Gastroesophageal sphincter (tissue), 4 donors: Measurements from ENCODE around the gene MACROD2. TPM values are rescaled to one million over a fixed set of nuclear protein-coding genes. Genes with fewer than 3 reads are reported as not detected.

Experiments used
- ATAC-seq: fragments of 150-250 bp; one replicate; pipeline ENCODE4 v1.9.1; 2016; ENCODE audit warnings: mild to moderate bottlenecking, moderate library complexity
- H3K27ac ChIP-seq, 4 donors: fragments of 200-600 bp; sonication (generic) in 3 of 4; 1 replicate in 3 of 4; 2 replicates in 1 of 4; pipeline ENCODE4 v1.5.1; 2016 to 2019
- H3K27me3 ChIP-seq: fragments of 200-600 bp; sonication (generic); one replicate; pipeline ENCODE4 v1.5.1; 2019
- H3K36me3 ChIP-seq, 2 donors: fragments of 200-600 bp; sonication (generic); one replicate each; pipeline ENCODE4 v1.5.1; 2019; ENCODE audit warnings: control low read depth in 1 of 2
- H3K4me1 ChIP-seq, 3 donors: fragments of 200-600 bp; sonication (generic); 1 replicate in 2 of 3; 2 replicates in 1 of 3; pipeline ENCODE4 v1.5.1; 2016 to 2019; ENCODE audit warnings: control low read depth in 2 of 3
- H3K4me3 ChIP-seq, 2 donors: fragments of 200-600 bp; sonication (generic); one replicate each; pipeline ENCODE4 v1.5.1; 2019; ENCODE audit warnings: mild to moderate bottlenecking in 1 of 2, moderate library complexity in 1 of 2
- H3K9me3 ChIP-seq, 3 donors: fragments of 200-600 bp; sonication (generic); one replicate each; pipeline ENCODE4 v1.5.1; 2017 to 2019; ENCODE audit warnings: control low read depth in 2 of 3
- EP300 ChIP-seq: sonication (generic); formaldehyde crosslinking; IDR thresholded peaks from one replicate; pipeline ENCODE4 v1.6.1; 2017; ENCODE audit warnings: antibody characterized with exemption, mild to moderate bottlenecking
- POLR2A ChIP-seq, 2 donors: fragments of 450-650 bp; IDR thresholded peaks; one replicate each; pipeline ENCODE4 v1.6.1; 2017; ENCODE audit warnings: antibody characterized with exemption in 2 of 2, mild to moderate bottlenecking in 2 of 2, moderate library complexity in 1 of 2
- POLR2AphosphoS5 ChIP-seq: sonication (generic); formaldehyde crosslinking; IDR thresholded peaks from one replicate; pipeline ENCODE4 v1.6.1; 2017; ENCODE audit warnings: antibody characterized with exemption
- WGBS, 2 donors: methylation state at CpG; one replicate each; pipeline ENCODE4 v1.1.5; 2018; ENCODE audit warnings: low coverage in 1 of 2; 5-methylcytosine and 5-hydroxymethylcytosine counted together
- total RNA-seq, 4 donors: library from RNA; depleted of rRNA; stranded (reverse); fragments of >200 nt; gene quantifications; one replicate each; pipeline ENCODE4 v1.1.0, GENCODE V29; 2016
- TF ChIP-seq, protein P1 (sequence below), 4 experiments: fragments of 200-600 bp in 2 of 4; fragments of 450-650 bp in 2 of 4; sonication (generic) in 1 of 4; IDR thresholded peaks; one replicate each; pipeline ENCODE4 v1.5.1; 2017 to 2019; ENCODE audit warnings: antibody characterized with exemption in 4 of 4, mild to moderate bottlenecking in 2 of 4, moderate library complexity in 2 of 4

MACROD2 gene
- total RNA-seq, 4 donors from 2014 or later = 4.0 to 12.1 (median 7.4) TPM

DNA sequence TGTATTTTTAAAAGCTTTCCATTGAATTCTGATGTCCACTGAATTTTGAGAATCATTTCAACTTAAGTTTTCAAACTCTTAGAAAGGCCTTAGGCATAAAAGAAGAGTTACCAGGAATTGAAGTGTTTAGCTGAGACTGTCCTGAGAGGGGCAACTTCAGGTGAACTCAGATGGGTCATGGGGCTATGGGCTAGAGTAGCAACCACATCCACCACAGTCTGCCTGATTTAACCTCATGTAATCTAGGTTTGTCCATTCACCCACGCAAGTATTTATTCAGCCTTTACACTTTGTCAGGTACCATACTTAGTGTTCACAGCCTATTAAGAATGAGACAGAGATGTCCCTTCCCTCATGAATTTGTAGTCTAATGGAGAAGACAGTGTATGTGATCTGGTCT lies 2076.9 kb downstream of the MACROD2 start:
- no peak for ATAC-seq
- Histone ChIP-seq H3K27me3 (no peaks in the 10 kb centered on the region), H3K36me3 (no peaks in the 10 kb centered on the region), H3K4me1 (no peaks in the 10 kb centered on the region), H3K4me3 (no peak overlapping the region), H3K27ac (no peak overlapping the region), H3K9me3 (peaks cover 0 to 3% (median 0%) of the 10 kb centered on the region in 3 donors)
- TF ChIP-seq POLR2AphosphoS5 (no peak), POLR2A (IDR thresholded peaks at IDR 0.05) (no peak), EP300 (no peak)
- TF ChIP-seq, protein P1, sequence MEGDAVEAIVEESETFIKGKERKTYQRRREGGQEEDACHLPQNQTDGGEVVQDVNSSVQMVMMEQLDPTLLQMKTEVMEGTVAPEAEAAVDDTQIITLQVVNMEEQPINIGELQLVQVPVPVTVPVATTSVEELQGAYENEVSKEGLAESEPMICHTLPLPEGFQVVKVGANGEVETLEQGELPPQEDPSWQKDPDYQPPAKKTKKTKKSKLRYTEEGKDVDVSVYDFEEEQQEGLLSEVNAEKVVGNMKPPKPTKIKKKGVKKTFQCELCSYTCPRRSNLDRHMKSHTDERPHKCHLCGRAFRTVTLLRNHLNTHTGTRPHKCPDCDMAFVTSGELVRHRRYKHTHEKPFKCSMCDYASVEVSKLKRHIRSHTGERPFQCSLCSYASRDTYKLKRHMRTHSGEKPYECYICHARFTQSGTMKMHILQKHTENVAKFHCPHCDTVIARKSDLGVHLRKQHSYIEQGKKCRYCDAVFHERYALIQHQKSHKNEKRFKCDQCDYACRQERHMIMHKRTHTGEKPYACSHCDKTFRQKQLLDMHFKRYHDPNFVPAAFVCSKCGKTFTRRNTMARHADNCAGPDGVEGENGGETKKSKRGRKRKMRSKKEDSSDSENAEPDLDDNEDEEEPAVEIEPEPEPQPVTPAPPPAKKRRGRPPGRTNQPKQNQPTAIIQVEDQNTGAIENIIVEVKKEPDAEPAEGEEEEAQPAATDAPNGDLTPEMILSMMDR (IDR thresholded peaks at IDR 0.05) = no peak
- WGBS, 2 donors = 92% methylated on average over 1 of the region's 1 CpG; no CpG with 5 or more reads in 1 of the 2 donors

DNA sequence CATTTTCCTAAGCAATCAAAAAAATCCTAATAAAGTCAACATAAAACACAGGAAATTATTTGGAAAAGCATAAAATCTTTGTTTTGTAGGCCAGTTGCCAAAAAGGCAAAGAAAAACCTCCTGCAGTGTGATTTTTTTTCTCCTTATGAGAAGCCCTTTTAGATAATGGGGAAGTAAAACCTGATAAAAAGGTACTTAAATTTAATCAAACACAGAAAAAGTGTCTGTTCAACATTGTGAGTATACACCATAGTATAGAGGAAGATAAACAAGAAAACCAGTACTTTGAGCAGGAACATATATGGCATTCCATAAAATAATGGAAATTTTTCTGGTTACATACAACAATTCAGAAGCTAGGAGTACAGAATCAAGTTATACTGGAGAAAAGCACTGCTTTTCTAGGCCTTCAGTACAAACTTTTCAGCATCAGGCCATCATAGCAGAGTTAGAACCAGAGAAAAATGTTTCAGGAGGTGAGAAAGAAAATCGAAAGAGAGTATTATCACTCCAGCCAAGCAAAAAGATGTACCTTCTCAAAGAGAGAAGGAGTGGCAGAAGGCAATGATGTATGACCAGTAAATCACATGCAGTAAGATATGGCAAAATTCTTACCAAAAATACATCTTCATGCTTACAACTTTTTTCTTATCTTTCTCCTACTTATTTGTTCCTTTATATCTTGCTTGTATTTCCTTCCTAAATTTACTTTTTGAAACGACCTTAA lies 2083.0 kb downstream of the MACROD2 start:
- no peaks in the 10 kb centered on the region for H3K4me1 ChIP-seq
- no peaks in the 10 kb centered on the region for H3K36me3 ChIP-seq
- ATAC-seq = no peak
- no peaks in the 10 kb centered on the region for H3K9me3 ChIP-seq
- no peak overlapping the region for H3K27ac ChIP-seq
- no peak overlapping the region for H3K4me3 ChIP-seq
- WGBS, 2 donors = 71 to 76% methylated on average over 2 of the region's 2 CpGs
- no peak for TF ChIP-seq POLR2A (IDR thresholded peaks at IDR 0.05)
- TF ChIP-seq, protein P1 (IDR thresholded peaks at IDR 0.05) = no peak
- no peak for TF ChIP-seq EP300
- no peak for TF ChIP-seq POLR2AphosphoS5
- no peaks in the 10 kb centered on the region for H3K27me3 ChIP-seq

DNA sequence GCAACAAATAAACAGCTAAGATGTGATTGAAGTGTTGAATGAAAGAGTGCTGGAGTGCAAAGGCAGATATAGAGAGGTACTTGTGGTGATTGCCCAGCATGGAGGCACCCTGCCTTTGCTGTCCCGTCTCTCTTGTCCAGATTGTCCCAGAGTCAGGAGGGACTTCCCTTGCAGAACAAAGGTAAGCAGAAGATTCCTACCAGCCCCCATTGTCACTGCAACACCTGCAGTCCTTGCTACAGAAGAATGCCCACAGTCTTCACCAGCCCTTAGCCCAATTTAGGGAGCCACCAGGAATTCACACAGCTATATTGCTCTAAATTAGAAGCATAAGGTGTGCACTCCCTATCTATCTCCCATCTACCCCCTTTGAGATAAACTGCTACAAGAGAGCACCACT lies 2086.1 kb downstream of the MACROD2 start:
- Histone ChIP-seq H3K9me3 (peaks cover 0 to 9% (median 0%) of the 10 kb centered on the region in 3 donors), H3K4me1 (no peaks in the 10 kb centered on the region), H3K36me3 (no peaks in the 10 kb centered on the region), H3K27ac (no peak overlapping the region), H3K4me3 (no peak overlapping the region), H3K27me3 (no peaks in the 10 kb centered on the region)
- ATAC-seq = no peak
- TF ChIP-seq POLR2AphosphoS5 (no peak), POLR2A (IDR thresholded peaks at IDR 0.05) (no peak), EP300 (no peak)
- TF ChIP-seq, protein P1 (IDR thresholded peaks at IDR 0.05) = no peak
- WGBS, 2 donors = 100% methylated on average over 1 of the region's 1 CpG; no CpG with 5 or more reads in 1 of the 2 donors

DNA sequence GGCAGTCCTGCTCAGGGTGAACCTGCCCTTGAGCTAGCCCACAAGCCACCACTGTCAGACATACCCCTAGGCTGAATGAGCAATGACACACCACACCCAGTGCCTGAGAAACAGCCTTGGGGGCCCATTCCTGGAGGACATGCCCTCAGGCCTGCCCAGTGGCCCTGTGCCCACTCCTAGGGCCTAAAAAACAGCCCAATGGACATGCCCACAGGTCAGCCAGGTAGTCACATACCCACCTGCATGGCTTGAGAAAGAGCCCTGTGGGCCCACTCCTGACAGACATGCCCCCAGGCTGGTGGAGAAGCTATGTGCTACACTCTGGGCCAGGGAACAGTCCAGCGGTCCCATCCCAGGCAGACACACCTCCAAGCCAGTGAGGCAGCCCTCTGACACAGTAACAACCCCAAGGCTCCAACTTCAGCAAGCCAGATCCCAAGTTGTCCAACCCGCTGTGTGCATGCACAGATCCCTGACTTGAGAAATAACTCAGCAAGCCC lies 2086.8 kb downstream of the MACROD2 start:
- whole genome bisulfite sequencing, 2 donors = 100% methylated on average over 1 of the region's 2 CpGs; no CpG with 5 or more reads in 1 of the 2 donors
- Histone ChIP-seq H3K27ac (no peak overlapping the region), H3K4me1 (no peaks in the 10 kb centered on the region), H3K36me3 (no peaks in the 10 kb centered on the region), H3K4me3 (no peak overlapping the region), H3K9me3 (peaks cover 0 to 11% (median 0%) of the 10 kb centered on the region in 3 donors), H3K27me3 (no peaks in the 10 kb centered on the region)
- ATAC-seq = no peak
- TF ChIP-seq EP300 (no peak), POLR2A (IDR thresholded peaks at IDR 0.05) (no peak), POLR2AphosphoS5 (no peak)
- TF ChIP-seq, protein P1 (IDR thresholded peaks at IDR 0.05) = no peak
